Sigmoid colon (tissue), 7 donors: ENCODE results near the gene CD84. TPM values are rescaled to one million over a fixed set of nuclear protein-coding genes. Genes with fewer than 3 reads are reported as not detected.

Source experiments
- DNase-seq: peaks from one replicate; pipeline ENCODE4 v3.0.0-alpha.2; 2019
- H3K27ac ChIP-seq, 4 donors: fragments of 200-600 bp; sonication (generic); one replicate each; pipeline ENCODE4 v1.5.1; 2016 to 2019; ENCODE audit warnings: mild to moderate bottlenecking in 1 of 4
- H3K27me3 ChIP-seq, 3 donors: fragments of 200-600 bp; sonication (generic); one replicate each; pipeline ENCODE4 v1.5.1; 2019; ENCODE audit warnings: mild to moderate bottlenecking in 1 of 3
- H3K36me3 ChIP-seq, 4 donors: fragments of 200-600 bp; sonication (generic); one replicate each; pipeline ENCODE4 v1.5.1; 2016 to 2019
- H3K4me1 ChIP-seq, 4 donors: fragments of 200-600 bp; sonication (generic); one replicate each; pipeline ENCODE4 v1.5.1; 2017 to 2019
- H3K4me3 ChIP-seq, 4 donors: fragments of 200-600 bp; sonication (generic); one replicate each; pipeline ENCODE4 v1.5.1; 2017 to 2019; ENCODE audit warnings: mild to moderate bottlenecking in 2 of 4, moderate library complexity in 1 of 4
- H3K9me3 ChIP-seq, 4 donors: fragments of 200-600 bp in 3 of 4; sonication (generic) in 3 of 4; one replicate each; pipeline versions ENCODE4 v1.5.1 to v1.6.1; 2013 to 2019
- CTCF ChIP-seq, 4 experiments: fragments of 450-650 bp in 3 of 4; fragments of 200-600 bp in 1 of 4; IDR thresholded peaks; one replicate each; pipeline ENCODE4 v1.5.1; 2016 to 2019; ENCODE audit warnings: antibody characterized with exemption in 4 of 4, mild to moderate bottlenecking in 3 of 4, moderate library complexity in 2 of 4
- EP300 ChIP-seq, 4 donors: sonication (generic); formaldehyde crosslinking; IDR thresholded peaks; one replicate each; pipeline ENCODE4 v1.6.1; 2017; ENCODE audit warnings: antibody characterized with exemption in 4 of 4
- POLR2A ChIP-seq, 2 donors: fragments of 450-650 bp; IDR thresholded peaks; one replicate each; pipeline ENCODE4 v1.6.1; 2016; ENCODE audit warnings: antibody characterized with exemption in 2 of 2, mild to moderate bottlenecking in 2 of 2, moderate library complexity in 2 of 2
- POLR2AphosphoS5 ChIP-seq, 4 donors: sonication (generic); formaldehyde crosslinking; IDR thresholded peaks; one replicate each; pipeline ENCODE4 v1.6.1; 2017; ENCODE audit warnings: antibody characterized with exemption in 4 of 4
- WGBS, 2 donors: extraction: QIAGEN DNeasy Blood & Tissue Kit; methylation state at CpG; one replicate each; pipeline ENCODE4 v1.1.7; 2013; 5-methylcytosine and 5-hydroxymethylcytosine counted together
- intact Hi-C: fragments of 100-400 bp; cut with DNase I; formaldehyde crosslinking; loops from one replicate; pipeline ENCODE4 v1.15.1; 2023
- polyA plus RNA-seq, 3 donors: library from polyadenylated mRNA; stranded (reverse); fragments of 200-250 nt; gene quantifications; one replicate each; pipeline ENCODE4 v1.2.3, GENCODE V29; 2013
- total RNA-seq, 4 donors: library from RNA; depleted of rRNA; stranded (reverse); fragments of >200 nt; gene quantifications; one replicate each; pipeline ENCODE4 v1.1.0, GENCODE V29; 2016
- donor health status: healthy with polysubstance abuse.
- donor health status: Bipolar disorder and iron deficiency.
- donor health status: healthy.

CD84 gene
- total and polyA plus RNA-seq, 7 donors: 0.60 to 7.5 (median 3.2) TPM

GRCh38 chr1:160615660-160616059 is 36.4 kb upstream of the CD84 start:
- Histone ChIP-seq H3K4me3 (no peak overlapping the region), H3K36me3 (no peaks in the 10 kb centered on the region), H3K27me3 (peaks cover 0 to 4% (median 0%) of the 10 kb centered on the region in 3 donors), H3K9me3 (no peaks in the 10 kb centered on the region), H3K27ac (no peak overlapping the region), H3K4me1 (no peaks in the 10 kb centered on the region)
- intact Hi-C loops: no loop called here
- no peak for DNase-seq
- TF ChIP-seq EP300 (IDR thresholded peaks at IDR 0.05): no peak
- no peak for TF ChIP-seq POLR2AphosphoS5 (IDR thresholded peaks at IDR 0.05)
- TF ChIP-seq POLR2A (IDR thresholded peaks at IDR 0.05): no peak
- no peak for TF ChIP-seq CTCF (IDR thresholded peaks at IDR 0.05)
- 92 to 93% methylated on average over 2 of the region's 2 CpGs for WGBS, 2 donors

DNA sequence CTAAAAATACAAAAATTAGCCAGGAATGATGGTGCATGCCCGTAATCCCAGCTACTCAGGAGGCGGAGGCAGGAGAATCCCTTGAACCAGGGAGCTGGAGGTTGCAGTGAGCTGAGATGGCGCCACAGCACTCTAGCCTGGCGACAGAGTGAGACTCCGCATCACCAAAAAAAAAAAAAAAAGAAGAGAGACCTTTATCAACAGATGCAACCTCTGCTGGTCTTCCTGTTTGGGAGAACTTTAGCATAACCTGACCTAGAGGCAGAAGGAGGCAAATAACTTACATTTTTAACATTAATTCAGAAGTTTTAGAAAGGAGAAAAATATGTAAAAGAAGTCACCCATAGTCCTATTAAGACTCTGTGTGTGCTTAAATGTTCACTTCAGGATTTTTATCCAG is 35.1 kb upstream of the CD84 start:
- no peak overlapping the region for H3K27ac ChIP-seq
- no peaks in the 10 kb centered on the region for H3K4me1 ChIP-seq
- peaks cover 0 to 4% (median 0%) of the 10 kb centered on the region in 3 donors for H3K27me3 ChIP-seq
- no peaks in the 10 kb centered on the region for H3K36me3 ChIP-seq
- intact Hi-C loops: no loop called here
- no peaks in the 10 kb centered on the region for H3K9me3 ChIP-seq
- no peak for DNase-seq
- WGBS, 2 donors: 79 to 90% methylated on average over 5 of the region's 5 CpGs
- no peak overlapping the region for H3K4me3 ChIP-seq
- TF ChIP-seq POLR2A (IDR thresholded peaks at IDR 0.05) (no peak), POLR2AphosphoS5 (IDR thresholded peaks at IDR 0.05) (no peak), CTCF (IDR thresholded peaks at IDR 0.05) (no peak)

DNA sequence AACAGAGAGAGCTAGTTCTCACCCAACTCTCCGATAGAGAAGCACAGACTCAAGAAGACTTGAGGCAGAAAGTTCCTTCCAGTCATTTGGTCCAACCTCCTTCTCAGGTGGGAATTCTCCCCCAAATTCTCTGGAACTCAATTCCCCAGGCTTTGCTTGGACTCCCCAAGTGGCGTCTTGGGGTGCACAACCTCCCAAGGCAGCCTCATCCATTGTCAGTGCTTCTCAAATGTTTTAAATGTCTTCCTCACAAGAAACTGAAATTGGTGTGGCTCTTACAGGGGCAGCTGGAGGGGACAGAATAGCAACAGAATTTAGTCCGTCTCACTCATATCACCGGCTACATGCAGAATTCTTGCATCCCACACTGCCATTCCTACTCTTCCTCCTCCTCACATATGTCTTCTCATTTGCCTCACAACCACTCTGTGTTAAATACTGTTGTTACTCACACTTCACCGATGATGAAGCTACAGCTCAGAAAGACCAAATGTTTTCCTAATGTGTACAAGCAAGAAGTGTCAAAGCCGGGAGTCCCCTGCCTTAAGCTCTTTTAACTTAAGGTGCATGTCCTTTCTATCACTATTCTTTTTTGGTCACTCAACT is 33.4 kb upstream of the CD84 start:
- intact Hi-C loops: no loop called here
- Histone ChIP-seq H3K27ac (no peak overlapping the region), H3K36me3 (no peaks in the 10 kb centered on the region), H3K9me3 (no peaks in the 10 kb centered on the region), H3K27me3 (peaks cover 0 to 4% (median 0%) of the 10 kb centered on the region in 3 donors), H3K4me3 (no peak overlapping the region), H3K4me1 (no peaks in the 10 kb centered on the region)
- no peak for DNase-seq
- TF ChIP-seq CTCF (IDR thresholded peaks at IDR 0.05) (no peak), POLR2A (IDR thresholded peaks at IDR 0.05) (no peak), EP300 (IDR thresholded peaks at IDR 0.05) (no peak), POLR2AphosphoS5 (IDR thresholded peaks at IDR 0.05) (no peak)
- WGBS, 2 donors: 78 to 95% methylated on average over 6 of the region's 6 CpGs

DNA sequence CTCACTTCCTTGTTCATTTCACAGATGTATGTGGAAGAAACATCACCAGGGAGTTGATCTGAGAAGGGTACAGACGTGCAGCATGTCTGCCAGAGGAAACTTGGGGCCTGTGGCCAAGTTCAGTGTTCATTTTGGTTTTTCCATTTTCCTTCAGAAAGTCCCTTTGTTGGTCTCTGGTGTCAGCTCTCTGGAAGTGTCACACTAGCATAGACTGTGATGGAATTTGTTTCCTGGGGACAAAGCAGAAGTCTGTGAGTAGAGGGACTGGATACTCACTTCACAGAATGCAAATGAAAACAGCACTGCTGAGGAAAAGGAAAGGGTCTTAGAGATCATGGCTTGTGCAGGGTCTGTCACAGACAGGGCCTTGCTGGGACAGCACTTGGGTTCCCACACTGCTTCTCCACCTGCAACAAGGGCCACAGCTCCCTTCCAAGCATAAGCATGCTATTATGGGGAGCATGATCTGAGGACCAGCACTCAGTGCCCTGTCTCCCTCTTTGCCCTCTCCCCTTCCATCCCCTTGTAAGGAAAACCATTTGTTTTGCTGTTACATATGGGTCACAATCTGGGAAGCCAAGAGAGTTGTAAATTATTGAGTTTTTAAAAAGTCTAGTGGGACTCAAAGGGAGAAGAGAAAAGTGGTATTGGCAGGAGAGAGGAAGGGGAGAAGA is 31.4 kb upstream of the CD84 start:
- WGBS, 2 donors: 27 to 60% methylated on average over 1 of the region's 1 CpG
- no peaks in the 10 kb centered on the region for H3K4me1 ChIP-seq
- H3K9me3 ChIP-seq: no peaks in the 10 kb centered on the region
- intact Hi-C loops: no loop called here
- H3K4me3 ChIP-seq: no peak overlapping the region
- peaks cover 0 to 4% (median 0%) of the 10 kb centered on the region in 3 donors for H3K27me3 ChIP-seq
- no peak overlapping the region for H3K27ac ChIP-seq
- no peak for DNase-seq
- no peaks in the 10 kb centered on the region for H3K36me3 ChIP-seq
- TF ChIP-seq CTCF (IDR thresholded peaks at IDR 0.05) (no peak), EP300 (IDR thresholded peaks at IDR 0.05) (no peak), POLR2A (IDR thresholded peaks at IDR 0.05) (no peak), POLR2AphosphoS5 (IDR thresholded peaks at IDR 0.05) (no peak)
